Measurements from ENCODE around the gene HSD3B2.

DNA sequence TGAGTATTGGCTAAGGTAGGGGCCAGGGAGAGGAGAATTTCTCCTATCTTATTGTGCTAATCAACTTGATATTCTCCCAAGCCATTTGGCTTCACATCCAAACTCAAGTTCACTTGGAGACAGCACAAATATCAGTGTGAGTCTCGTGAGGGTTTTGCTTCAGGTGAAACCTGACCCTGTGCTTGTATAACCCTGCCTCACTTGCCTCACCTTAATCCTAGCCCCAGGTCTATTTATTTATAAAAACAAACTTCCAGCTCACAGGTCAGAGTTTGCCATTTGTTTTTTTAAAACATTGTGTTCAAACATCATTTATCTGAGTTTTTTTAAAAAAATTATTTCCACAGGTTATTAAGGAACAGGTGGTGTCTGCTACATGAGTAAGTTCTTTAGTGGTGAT is 26.5 kb upstream of the HSD3B2 start:
- TF ChIP-seq EZH2 (IDR thresholded peaks at IDR 0.05; ENCODE audit: borderline replicate concordance) (no peak), CTCF (IDR thresholded peaks at IDR 0.05; ENCODE audit: poor library complexity) (no peak), EZH2phosphoT487 (IDR thresholded peaks at IDR 0.05; ENCODE audit: low read depth, severe bottlenecking, unreplicated experiment) (no peak)

All from hepatocyte (in vitro differentiated cells).